GM18909 (cell line): ENCODE results near the gene CPO.

Experiments used
- ATAC-seq: cut with Tn5 transposase; IDR thresholded peaks from one replicate; pipeline ENCODE4 v1.9.1; 2021; ENCODE audit warnings: mild to moderate bottlenecking; ENCODE audit not compliant: unreplicated experiment, poor library complexity

The CPO gene

DNA sequence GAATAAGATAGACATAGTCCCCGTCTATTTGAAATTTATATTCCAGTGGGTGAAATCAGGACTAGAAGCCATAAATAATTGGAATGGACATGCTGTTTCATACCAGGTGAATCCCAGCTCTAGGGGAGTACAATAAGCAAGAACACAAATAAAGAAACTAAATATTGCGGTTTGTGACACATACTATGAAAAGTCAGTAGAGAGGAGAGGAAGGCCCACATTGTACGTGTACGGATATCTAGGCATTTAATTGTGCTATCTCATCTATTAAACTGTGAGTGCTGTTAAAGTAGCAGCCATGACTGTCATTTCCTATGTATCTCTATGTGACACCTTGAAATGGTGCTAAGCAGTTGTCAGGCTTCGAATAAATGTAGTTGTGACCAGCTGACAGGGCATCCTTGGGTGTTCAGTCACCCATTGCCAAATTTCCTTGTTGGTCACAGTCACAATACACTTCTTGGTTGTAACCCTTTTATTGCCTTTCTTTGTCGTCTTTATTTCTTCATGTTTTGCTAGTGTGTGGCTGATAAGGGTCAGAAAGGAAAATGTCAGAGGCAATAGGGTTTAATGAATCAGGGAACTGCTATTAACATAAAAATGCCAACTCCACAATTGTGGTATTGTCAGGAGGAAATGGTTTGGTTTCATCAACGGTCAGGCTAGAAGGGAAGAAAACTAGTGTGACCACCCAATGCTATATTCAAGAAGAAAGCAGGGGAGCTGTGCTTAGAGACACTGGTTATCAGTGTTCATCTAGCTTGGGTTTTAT is 31.5 kb downstream of the CPO start:
- ATAC-seq = no peak

DNA sequence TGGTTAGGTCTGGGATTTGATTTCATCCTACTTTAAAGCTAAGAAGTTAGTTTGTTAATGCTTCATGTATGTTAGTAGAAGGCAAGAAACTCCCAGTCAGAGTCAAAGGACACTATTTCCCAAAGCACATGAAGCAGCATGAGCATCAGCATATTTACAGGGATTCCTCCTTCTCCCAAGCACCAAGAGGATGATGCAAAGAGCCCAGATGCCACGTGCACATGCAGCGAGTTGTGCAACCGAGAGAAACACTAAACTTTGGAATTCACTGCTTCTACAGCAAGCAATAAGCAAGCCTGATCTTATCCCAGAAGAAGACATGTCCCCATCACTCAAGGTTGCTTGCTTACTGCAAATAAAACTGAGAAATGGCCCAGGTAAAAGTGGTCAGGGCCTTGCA is 32.5 kb downstream of the CPO start:
- no peak for ATAC-seq

DNA sequence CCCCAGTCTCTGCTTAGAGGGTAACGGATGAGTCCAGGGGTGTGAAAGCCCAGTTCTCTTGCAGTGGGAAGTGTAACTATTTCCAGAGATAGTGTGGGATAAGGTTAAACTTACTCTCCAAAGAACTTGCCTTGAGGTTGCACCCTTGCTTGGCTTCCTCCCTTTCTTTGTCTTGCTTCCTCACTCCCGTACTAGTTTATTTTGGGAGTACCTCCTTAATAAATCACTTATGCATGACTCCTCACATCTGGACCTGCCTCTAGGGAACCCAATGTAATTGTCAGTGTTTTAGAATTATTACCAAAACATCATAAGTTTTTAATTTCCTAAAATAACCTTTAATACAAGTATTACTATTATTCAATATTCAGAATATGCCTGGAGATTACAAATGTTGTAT is 35.2 kb downstream of the CPO start:
- no peak for ATAC-seq

DNA sequence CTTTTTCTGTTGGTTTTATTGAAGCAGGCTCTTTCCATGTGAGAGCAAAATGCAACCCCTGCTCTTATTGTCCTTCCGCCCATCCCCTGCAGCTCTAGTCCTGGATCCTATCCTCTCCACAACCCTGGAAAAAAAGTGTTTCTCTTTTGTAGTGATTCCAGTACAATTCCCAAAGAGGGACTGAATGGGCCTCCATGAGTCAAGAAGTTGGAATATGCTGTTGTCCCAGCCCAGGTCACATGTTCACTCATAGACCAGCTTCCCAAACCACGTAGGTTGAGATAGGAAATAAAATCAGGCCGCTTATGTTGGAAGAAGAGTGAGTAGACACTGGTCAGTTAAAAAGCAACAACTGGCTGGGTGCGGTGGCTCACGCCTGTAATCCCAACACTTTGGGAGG is 39.4 kb downstream of the CPO start:
- no peak for ATAC-seq

DNA sequence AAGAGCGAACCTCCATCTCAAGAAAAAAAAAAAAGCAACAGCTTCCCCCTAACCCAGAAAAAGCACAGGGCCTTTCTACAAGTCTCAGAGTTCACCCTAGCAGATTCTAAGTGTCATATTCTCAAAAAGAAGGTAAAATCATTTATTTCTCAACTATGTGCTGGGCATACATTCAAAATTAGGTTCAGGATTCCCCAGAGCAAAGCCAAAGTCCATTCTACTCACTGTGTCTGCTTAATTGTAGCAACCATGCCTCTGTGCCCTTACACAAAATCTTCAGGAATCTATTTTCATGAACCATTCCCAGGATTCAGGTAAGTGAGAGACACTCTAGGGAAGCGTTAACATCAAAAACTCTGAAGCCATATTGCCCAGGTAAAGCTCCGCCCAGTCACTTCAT is 40.0 kb downstream of the CPO start:
- ATAC-seq = no peak

DNA sequence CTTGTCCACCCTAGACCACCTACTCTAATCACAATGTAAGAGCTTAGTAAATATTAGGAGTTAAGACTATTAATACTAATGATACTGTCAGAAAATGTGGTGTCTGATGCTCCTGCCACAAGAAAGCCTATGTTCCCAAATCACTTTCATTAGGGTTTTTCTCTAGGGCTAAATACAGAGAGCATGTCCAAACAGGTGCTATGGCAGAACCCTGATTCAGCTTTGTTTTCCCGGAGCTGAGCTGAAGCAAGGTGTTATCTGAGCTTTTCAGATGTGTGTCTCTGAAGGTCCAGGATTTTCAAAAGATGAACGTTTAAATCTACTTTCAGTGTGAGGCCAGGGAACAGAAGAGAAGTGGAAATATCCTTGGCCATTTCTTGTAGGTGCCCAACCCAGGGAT is 40.6 kb downstream of the CPO start:
- ATAC-seq = no peak

DNA sequence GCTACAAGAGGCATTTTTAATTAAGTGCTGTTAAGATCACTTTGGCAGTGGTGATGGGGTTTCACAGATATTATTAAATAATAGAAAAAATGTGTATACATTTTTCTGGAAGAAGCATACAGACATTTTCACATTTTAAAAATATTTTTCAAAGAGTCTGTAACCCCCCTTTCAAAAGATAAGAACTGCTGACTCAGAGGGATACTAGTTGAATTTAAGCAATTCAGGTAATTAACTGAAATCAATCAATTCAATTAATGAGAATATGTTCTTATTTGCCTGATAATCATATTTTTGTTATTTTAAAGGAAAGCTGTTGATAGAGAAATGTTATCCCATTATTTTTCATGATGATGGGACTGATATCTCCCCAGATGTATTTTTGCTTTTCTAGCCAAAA is 41.1 kb downstream of the CPO start:
- no peak for ATAC-seq

DNA sequence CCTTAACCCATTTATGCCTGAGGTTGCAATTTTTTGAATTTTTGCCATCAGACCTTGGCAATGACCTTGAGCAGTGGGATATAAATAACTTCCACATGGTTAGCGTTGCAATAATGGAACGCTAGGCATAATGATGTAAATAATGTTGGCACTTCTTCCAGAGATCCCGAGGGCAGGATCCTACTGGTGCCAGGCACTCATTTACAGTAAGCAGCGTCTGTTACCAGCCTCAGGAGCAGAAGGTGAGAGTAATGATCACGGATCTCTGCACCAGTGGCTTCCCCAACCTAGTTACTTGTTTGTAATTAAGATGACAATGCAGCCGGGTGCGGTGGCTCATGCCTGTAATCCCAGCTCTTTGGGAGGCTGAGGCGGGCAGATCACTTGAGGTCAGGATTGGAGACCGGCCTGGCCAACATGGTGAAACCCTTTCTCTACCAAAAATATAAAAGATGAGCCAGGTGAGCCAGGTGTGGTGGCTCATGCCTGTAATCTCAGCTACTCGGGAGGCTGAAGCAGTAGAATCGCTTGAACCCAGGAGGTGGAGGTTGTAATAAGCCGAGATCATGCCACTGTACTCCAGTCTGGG is 41.9 kb downstream of the CPO start:
- no peak for ATAC-seq

DNA sequence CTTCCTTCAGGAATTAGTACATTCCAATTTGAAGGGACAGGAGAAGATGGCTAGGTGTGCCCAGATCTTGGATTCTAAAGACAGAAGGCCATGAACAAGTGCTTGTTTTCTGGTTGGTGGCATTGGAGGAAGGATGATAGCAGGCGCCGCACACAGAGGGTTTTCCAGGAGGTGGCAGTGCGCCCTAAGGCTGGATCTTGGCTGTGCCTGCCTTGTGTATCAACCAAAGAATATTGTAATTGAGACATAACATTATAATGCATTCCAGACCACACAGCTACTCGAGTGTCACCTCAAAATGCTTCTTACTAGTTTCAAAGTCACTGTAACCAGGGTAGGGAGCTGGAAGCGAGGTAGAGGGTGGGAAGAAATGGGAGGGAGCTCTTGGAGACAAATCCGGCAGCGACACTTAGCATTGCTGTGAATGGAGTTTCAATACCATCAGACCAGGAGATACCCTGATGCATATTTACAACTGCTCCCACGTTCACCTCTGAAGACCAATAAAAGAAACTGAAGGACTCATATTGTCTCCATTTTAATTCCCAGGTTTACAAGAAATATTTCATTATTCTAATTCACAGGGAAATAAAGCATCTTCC is 42.5 kb downstream of the CPO start:
- ATAC-seq = no peak

DNA sequence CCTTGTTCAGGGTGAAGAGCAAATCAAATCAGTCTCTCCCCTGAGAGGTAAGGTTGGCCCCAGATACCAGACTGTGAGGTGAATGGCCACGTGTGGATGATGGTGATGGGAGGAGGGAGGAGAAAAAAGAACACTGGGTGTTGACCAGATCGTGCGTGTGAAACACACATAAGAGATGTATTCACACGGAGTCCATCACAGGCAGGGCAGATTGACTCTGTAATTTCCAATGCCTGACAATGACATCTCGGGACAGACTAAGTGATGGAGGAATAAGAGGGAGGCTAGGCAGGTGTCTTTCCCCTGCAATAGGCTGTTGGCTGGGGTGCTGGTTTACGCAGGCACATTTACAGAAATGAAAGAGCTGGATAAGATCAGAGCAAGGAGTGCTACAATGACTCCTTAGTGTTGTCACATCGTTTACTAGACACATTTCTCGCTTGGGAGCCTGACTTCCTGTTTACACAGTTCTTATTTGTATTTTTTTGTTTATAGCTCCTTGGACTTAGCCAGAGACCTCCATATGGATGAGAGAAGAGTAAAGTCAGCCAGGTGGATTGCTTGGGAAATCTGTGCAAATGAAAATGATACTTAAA is 43.1 kb downstream of the CPO start:
- ATAC-seq = no peak

DNA sequence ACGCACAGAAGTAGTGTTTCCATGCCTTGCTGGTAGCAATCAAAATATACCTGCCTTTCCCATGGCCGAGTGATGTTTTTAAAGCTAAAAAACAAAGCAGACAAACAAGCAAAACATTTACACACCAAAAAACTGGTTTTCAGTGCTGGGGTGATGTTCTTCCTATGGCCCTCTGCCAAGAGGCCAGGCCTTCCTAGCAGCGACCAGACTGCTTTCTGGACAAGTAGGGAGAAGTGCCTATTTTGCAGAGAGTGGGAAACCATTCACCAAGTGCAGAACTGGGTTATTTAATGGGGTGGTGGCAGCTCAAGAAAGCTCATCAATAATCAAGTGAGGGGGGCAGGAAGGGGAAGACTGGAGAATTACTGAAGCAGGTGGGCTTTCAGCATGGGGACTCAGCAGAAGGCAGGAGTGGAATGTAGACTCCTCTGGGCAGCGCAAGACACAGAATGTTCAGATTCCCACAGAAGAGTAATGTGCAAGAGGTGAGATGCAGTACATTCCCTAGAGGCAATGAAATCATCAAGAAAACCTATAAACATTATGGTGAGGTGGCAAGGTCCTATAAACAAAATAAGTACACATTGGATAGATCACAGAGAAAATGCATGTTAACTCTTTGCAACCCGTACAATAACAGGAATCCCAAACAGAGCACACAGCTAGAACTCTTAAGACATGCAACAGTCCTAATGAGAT is 44.0 kb downstream of the CPO start:
- ATAC-seq = no peak

DNA sequence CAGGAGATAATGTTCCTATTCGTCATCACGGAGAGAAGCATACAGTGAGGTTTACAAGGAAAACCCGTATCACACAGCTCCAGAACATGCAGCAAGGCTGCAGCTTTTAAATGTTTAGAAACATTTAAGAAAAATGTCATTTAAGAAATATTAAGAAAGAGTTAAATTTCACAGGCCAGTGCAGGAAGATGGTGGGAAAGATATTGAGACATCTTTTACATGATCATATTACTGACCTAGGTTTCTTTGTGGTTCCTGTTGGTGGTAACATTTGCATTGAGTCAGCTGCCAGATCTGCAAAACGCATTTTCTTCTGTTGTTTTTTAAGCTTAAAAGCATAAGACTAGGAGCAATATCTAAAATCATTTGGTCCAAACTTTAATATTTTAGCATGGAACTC is 44.9 kb downstream of the CPO start:
- no peak for ATAC-seq

DNA sequence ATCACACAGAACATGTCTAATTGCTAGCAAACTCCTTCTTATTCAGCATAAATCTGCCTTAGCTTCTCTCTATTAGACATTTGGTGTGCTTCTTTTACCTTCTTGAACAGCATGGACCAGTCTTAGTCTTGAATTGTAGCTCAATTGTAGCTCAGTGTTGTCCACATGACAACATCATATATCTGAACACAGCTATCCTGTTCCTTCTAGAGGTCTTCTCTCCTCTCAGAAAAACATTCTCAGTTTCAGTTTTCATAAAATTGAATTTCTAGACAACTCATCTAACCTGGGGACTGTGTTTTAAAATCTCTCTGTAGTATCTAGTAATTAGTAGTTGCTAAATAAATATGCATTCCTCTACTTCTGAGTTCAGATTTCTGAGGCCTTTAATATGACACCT is 47.6 kb downstream of the CPO start:
- ATAC-seq = no peak

DNA sequence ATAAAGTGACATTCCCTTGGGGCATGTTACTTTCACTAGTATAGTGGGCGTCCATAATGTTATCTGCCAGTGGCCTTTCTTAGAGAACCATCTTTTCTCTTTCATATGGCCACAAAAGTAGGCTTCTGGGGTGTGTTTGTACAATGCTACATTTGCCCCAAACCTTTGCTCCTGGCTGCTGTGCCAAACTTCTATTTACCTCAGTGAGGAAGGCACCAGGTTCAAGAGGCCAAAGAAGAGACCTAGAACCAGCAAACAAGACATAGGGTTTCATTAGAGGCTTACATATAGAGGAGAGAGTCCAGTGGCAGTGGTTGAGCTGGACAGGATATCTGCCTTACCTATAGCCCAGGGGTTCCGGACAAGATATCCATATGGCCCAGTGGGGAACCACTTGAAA is 48.5 kb downstream of the CPO start:
- no peak for ATAC-seq

DNA sequence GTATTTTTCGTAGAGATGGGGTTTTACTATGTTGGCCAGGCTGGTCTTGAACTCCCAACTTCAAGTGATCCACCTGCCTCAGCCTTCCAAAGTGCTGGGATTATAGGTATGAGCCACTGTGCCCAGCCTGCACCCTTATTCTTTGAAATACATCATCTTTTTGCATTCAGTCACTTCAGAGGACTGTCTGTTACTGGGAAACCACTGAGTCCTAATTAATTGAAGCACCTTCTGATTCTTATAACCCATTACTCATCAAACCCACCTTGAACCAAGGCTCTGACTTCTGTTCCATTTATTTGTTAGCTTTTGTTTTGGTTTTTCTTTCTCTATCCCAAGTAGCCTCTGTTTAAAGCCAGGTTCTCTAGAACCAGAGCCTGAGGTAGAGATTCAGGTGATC is 49.6 kb downstream of the CPO start:
- no peak for ATAC-seq

DNA sequence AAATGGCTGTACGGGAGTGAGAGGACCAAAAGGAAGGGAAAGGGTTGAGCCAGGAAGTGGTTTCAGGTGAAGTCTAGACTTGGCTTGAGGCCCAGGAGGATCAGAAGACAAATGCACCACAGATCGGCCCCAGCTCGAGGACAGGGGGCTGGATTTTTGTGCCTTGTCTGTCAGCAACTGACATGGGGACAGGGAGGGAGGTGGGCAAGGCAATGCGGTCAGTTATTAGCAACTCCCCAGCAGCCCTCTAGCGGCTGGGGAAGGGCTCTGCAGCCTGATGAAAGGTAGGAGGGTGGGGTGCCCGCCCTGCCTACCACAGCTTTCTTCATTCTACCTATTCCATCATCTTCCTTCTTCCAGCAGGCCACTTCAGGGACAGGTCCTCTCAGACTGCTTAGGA is 50.0 kb downstream of the CPO start:
- peak; percentile 91 for ATAC-seq

DNA sequence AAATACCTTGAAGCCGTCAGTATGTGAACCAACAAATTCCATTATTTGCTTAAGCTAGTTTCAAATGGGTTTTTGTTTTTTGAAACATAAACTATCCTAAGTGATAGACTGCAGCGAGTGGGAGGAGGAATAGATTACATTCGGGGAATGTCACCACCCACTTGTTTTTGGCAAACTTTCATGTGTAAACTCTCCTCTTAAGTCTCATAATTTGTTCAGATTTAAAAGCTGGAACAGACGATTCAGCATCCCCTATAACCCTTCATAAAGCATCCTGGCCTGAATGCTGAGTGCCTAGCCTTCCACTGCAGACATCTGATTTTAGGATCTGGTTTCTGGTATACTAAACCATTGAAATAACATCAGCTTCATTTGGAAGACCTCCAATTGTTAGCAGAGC is 51.0 kb downstream of the CPO start:
- ATAC-seq = no peak

DNA sequence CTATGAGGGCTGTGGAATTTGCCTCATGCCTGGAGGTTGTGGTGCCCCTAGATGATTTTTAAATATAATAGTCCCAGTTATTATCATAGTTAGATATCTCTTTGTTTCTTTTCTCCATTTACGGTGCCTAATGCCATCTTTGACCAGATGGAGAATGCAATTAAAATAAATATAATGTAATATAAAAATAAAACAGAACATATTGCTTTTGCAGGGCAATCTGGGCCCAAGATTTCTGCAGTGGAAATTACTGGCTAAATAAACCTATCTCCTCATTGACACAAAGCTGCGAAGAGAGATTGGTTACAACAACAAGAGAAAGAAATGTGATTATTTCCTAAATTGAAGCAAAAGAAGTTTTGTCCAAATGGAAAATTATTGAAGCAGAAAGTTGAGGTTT is 51.8 kb downstream of the CPO start:
- no peak for ATAC-seq

DNA sequence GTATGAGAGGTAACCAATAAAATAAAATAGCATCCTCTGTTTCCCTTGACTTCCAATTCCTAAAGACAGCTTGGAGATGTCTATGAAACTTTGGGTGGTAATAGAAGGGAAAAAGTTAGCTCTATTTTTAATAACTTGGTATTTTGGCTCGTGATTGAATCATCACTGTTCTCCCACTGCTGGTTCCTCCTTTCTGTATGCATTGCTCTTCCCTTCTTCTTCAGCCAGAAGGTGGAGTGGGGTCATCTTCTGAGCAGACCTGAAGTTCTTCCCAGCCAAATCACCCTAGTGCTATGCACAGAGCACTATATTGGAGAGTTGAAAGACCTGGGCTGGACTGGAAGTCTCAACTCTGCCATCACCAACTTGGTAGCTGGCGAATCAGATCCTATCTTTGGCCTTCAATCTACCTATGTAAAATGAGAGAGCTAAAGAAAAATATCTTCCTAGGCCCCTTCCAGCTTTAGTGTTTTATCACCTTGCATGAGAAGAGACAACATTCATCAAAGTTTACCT is 54.1 kb downstream of the CPO start:
- no peak for ATAC-seq

DNA sequence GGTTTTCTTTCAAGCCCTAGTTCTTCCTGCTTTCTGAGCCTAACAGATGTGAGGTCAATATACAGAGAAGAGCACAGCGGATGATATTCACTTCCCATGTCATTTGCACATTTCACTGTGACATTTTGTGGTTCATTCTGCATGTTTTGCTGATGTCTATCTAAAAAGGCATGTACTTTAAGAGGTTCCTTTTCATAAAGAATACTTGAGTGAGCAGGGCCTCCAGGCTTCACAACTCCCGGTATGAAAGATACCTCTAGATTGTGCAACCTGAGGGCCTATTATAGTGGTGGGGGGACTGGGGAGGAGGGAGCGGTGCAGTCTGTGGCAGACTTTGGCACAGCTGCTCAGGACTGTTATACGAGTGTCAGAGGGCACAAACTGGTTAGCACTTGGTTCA is 54.6 kb downstream of the CPO start:
- ATAC-seq = no peak

DNA sequence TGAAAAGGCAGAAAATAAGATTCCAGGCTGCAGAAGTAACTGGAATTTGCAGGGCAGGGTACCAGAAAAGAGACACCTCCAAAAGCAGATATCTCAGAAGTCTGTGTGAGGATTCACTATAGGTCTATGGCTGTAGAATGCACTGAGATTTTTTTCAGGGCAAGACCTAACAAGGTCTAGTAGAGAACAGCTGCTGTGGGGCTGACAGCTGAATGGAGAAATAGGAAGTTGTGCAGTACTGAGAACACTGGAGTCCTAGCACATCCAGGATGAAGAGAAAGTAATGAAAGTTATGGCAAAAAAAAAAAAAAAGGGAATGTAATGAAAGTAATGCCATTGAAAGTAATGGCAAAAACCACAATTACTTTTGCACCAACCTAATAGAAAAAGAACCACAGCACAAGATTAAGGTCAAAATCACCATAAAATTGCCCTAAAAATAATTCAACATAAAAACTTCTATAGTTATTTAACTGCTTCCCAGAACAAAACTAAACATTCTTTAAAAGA is 57.3 kb downstream of the CPO start:
- no peak for ATAC-seq
